ENCODE results near the gene SUPV3L1.

DNA sequence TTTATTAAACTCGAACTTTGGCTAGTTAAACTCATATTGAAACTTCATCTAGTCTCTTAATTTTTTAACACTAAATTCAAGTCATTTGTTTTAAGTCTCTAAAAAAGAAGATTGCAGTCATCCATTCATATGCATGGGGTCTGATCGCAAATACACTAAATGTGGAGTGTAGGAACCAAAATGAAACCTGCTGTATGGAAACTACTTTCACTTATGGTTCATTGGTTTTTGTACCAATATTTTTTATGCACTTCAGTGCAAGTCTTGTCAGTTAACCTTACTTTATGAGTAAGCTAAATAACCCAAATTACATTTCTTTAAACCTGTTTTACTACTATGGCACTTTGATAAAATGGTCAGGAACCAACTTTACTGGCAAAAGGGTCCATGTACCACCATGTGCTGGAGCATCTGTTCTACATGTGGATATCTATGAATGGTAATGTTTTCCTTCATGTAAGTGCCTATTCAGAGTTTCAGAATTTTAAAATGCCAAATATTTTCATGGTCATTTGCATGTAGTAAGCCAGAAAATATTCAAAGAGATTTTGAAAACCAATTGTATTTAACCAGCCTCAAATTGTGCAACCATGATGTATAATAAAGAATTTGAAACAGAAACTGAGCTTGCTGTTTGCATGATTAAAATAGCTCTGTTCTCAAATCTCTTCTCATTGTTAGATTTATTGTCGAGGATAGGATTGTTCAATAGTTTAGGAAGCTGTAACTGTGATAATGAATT lies 7.6 kb upstream of the SUPV3L1 start:
- TF ChIP-seq CTCF (conservative IDR thresholded peaks at IDR 0.05; ENCODE audit: low read length) (no peak), EZH2phosphoT487 (IDR thresholded peaks at IDR 0.05; ENCODE audit: borderline replicate concordance, low read depth, low read length) (no peak)

Data from OCI-LY7 (cell line).